T-cell (primary cell): ENCODE results near the gene GABBR2. TPM values are rescaled to one million over a fixed set of nuclear protein-coding genes. Genes with fewer than 3 reads are reported as not detected.

Experiments used
- ATAC-seq, 4 experiments: fragments of 200-7000 bp in 3 of 4; fragments of 150-1000 bp in 1 of 4; cut with Tn5 transposase; replicated peaks in 1 of 4; 1 replicate in 3 of 4; 2 replicates in 1 of 4; pipeline ENCODE4 v1.10.0; 2021; ENCODE audit warnings: moderate library complexity in 3 of 4, mild to moderate bottlenecking in 2 of 4, moderate number of reproducible peaks in 1 of 4
- CTCF ChIA-PET, 2 donors: fragments of 300-600 bp; sonication (Branson Sonifier 250); formaldehyde crosslinking; loops; one replicate each; lab custom pipeline; 2022; ENCODE audit warnings: antibody characterized with exemption in 2 of 2; lab: Charles Lee
- POLR2A ChIA-PET, 2 donors: fragments of 300-600 bp; sonication (Branson Sonifier 250); formaldehyde crosslinking; loops; one replicate each; lab custom pipeline; 2022; ENCODE audit warnings: antibody characterized with exemption in 2 of 2; lab: Charles Lee
- DNase-seq, 35 experiments: peaks; one replicate each; pipeline versions ENCODE4 v3.0.0 to v3.0.0-alpha.2; 2013 to 2023
- H3K27ac ChIP-seq: one replicate; pipeline ENCODE4 v1.5.1; 2013; ENCODE audit warnings: low read length
- H3K27me3 ChIP-seq, 2 experiments: replicated peaks in 1 of 2; 1 replicate in 1 of 2; 2 replicates in 1 of 2; pipeline versions ENCODE4 v1.6.1 to v1.7.0; 2013; ENCODE audit warnings: low read length in 1 of 2, mixed read lengths in 1 of 2; ENCODE audit not compliant: control insufficient read depth in 2 of 2, insufficient read depth in 2 of 2; ENCODE audit errors: extremely low read depth in 1 of 2
- H3K36me3 ChIP-seq, 2 donors: 1 replicate in 1 of 2; 2 replicates in 1 of 2; pipeline versions ENCODE4 v1.6.1 to v1.7.0; 2013; ENCODE audit warnings: low read length in 1 of 2; ENCODE audit not compliant: control insufficient read depth in 2 of 2, insufficient read depth in 1 of 2; ENCODE audit errors: extremely low read depth in 1 of 2
- H3K4me1 ChIP-seq, 2 experiments: 1 replicate in 1 of 2; 2 replicates in 1 of 2; pipeline versions ENCODE4 v1.6.1 to v1.7.0; 2013; ENCODE audit warnings: low read length in 2 of 2, mixed read lengths in 1 of 2; ENCODE audit not compliant: insufficient read depth in 2 of 2, control insufficient read depth in 1 of 2; ENCODE audit errors: extremely low read depth in 1 of 2
- H3K4me3 ChIP-seq, 2 donors: 1 replicate in 1 of 2; 2 replicates in 1 of 2; pipeline versions ENCODE4 v1.5.1 to v1.7.0; 2013; ENCODE audit warnings: mild to moderate bottlenecking in 2 of 2, low read length in 1 of 2, moderate library complexity in 1 of 2; ENCODE audit not compliant: control insufficient read depth in 1 of 2; ENCODE audit errors: extremely low read depth in 1 of 2
- H3K9me3 ChIP-seq: 2 replicates; pipeline ENCODE4 v1.7.0; 2013
- H3K27ac Mint-ChIP-seq, 2 donors: one replicate each; pipeline ENCODE4 v1.8.0; 2020 to 2021; ENCODE audit warnings: mild to moderate bottlenecking in 2 of 2, mixed read lengths in 2 of 2
- H3K27me3 Mint-ChIP-seq, 2 donors: one replicate each; pipeline ENCODE4 v1.8.0; 2021 to 2022; ENCODE audit warnings: mixed read lengths in 2 of 2
- H3K36me3 Mint-ChIP-seq: one replicate; pipeline ENCODE4 v1.8.0; 2021; ENCODE audit warnings: mixed read lengths
- H3K4me1 Mint-ChIP-seq, 3 donors: one replicate each; pipeline ENCODE4 v1.8.0; 2020 to 2022; ENCODE audit warnings: mixed read lengths in 3 of 3, mild to moderate bottlenecking in 1 of 3
- H3K4me3 Mint-ChIP-seq, 3 donors: one replicate each; pipeline ENCODE4 v1.8.0; 2020 to 2022; ENCODE audit warnings: mild to moderate bottlenecking in 3 of 3, mixed read lengths in 3 of 3, moderate library complexity in 3 of 3
- H3K9me3 Mint-ChIP-seq, 3 donors: one replicate each; pipeline ENCODE4 v1.8.0; 2020 to 2022; ENCODE audit warnings: mixed read lengths in 3 of 3
- WGBS: methylation state at CpG from one replicate; pipeline ENCODE4 v1.1.5; 2013; ENCODE audit warnings: missing lambda C conversion rate; ENCODE audit not compliant: insufficient coverage; 5-methylcytosine and 5-hydroxymethylcytosine counted together
- total RNA-seq, 35 experiments: library from RNA in 6 of 35; stranded (reverse) in 6 of 35; fragments of 120-200 nt in 1 of 35; gene quantifications; one replicate each; pipeline versions ENCODE4 v1.2.1 to v1.2.4 and lab custom pipeline; 2013 to 2026

The GABBR2 gene
- total RNA-seq, 5 donors from 2014 or later (not counting 1 experiment from before 2014, with no cell fraction given), result 0.03 TPM; not detected in 4

GRCh38 chr9:98363644-98364043 is 345.1 kb downstream of the GABBR2 start:
- peaks cover 4% of the 10 kb centered on the region for H3K36me3 Mint-ChIP-seq
- Histone ChIP-seq H3K36me3 (no peaks in the 10 kb centered on the region), H3K4me1 (no peaks in the 10 kb centered on the region), H3K4me3 (no peak overlapping the region), H3K27me3 (peaks cover 2 to 21% of the 10 kb centered on the region in 2 experiments), H3K9me3 (peaks cover 3% of the 10 kb centered on the region), H3K27ac (no peak overlapping the region)
- peaks cover 22 to 28% of the 10 kb centered on the region in 2 donors for H3K27me3 Mint-ChIP-seq
- peaks cover 5 to 24% (median 16%) of the 10 kb centered on the region in 3 donors for H3K9me3 Mint-ChIP-seq
- ATAC-seq (no peak), DNase-seq (no peak)
- CTCF ChIA-PET, result no interaction called here
- no CpG with 5 or more reads among the region's 6 CpGs for WGBS
- POLR2A ChIA-PET, result no interaction called here
- H3K4me3 Mint-ChIP-seq, result no peak overlapping the region
- H3K27ac Mint-ChIP-seq, result no peak overlapping the region
- H3K4me1 Mint-ChIP-seq, result no peaks in the 10 kb centered on the region

- Mint-ChIP-seq H3K9me3 (peaks cover 5 to 24% (median 16%) of the 10 kb centered on the region in 3 donors), H3K27me3 (peaks cover 22 to 32% of the 10 kb centered on the region in 2 donors), H3K4me1 (no peaks in the 10 kb centered on the region), H3K27ac (no peak overlapping the region), H3K4me3 (no peak overlapping the region), H3K36me3 (peaks cover 4% of the 10 kb centered on the region)
- ATAC-seq (no peak), DNase-seq (no peak)
- H3K4me1 ChIP-seq, result no peaks in the 10 kb centered on the region
- CTCF ChIA-PET, result no interaction called here
- H3K4me3 ChIP-seq, result no peak overlapping the region
- POLR2A ChIA-PET, result no interaction called here
- H3K27me3 ChIP-seq, result peaks cover 0 to 21% of the 10 kb centered on the region in 2 experiments
- H3K9me3 ChIP-seq, result peaks cover 3% of the 10 kb centered on the region
- H3K27ac ChIP-seq, result no peak overlapping the region
- 88% methylated on average over 10 of the region's 11 CpGs for WGBS
- no peaks in the 10 kb centered on the region for H3K36me3 ChIP-seq
Measured at GRCh38 chr9:98362624-98363252, 346.0 kb downstream of the GABBR2 start.

- Mint-ChIP-seq H3K27me3 (peaks cover 15 to 30% of the 10 kb centered on the region in 2 donors), H3K4me3 (no peak overlapping the region), H3K27ac (no peak overlapping the region), H3K4me1 (no peaks in the 10 kb centered on the region), H3K9me3 (peaks cover 5 to 17% (median 14%) of the 10 kb centered on the region in 3 donors), H3K36me3 (peaks cover 4% of the 10 kb centered on the region)
- H3K27me3 ChIP-seq, result peaks cover 0 to 21% of the 10 kb centered on the region in 2 experiments
- H3K4me1 ChIP-seq, result no peaks in the 10 kb centered on the region
- H3K9me3 ChIP-seq, result peaks cover 3% of the 10 kb centered on the region
- no peaks in the 10 kb centered on the region for H3K36me3 ChIP-seq
- WGBS, result 40% methylated on average over 1 of the region's 3 CpGs
- ATAC-seq (no peak), DNase-seq (no peak)
- POLR2A ChIA-PET, result no interaction called here
- no peak overlapping the region for H3K27ac ChIP-seq
- H3K4me3 ChIP-seq, result no peak overlapping the region
- CTCF ChIA-PET, result no interaction called here
Measured at GRCh38 chr9:98361645-98362044, 347.1 kb downstream of the GABBR2 start.

- H3K27ac Mint-ChIP-seq, result no peak overlapping the region
- POLR2A ChIA-PET, result no interaction called here
- no peaks in the 10 kb centered on the region for H3K4me1 Mint-ChIP-seq
- Histone ChIP-seq H3K36me3 (no peaks in the 10 kb centered on the region), H3K9me3 (no peaks in the 10 kb centered on the region), H3K4me3 (no peak overlapping the region), H3K4me1 (no peaks in the 10 kb centered on the region), H3K27ac (no peak overlapping the region), H3K27me3 (peaks cover 0 to 21% of the 10 kb centered on the region in 2 experiments)
- DNase-seq (no peak), ATAC-seq (no peak)
- H3K27me3 Mint-ChIP-seq, result peaks cover 11 to 29% of the 10 kb centered on the region in 2 donors
- WGBS, result 100% methylated on average over 1 of the region's 2 CpGs
- peaks cover 3% of the 10 kb centered on the region for H3K36me3 Mint-ChIP-seq
- CTCF ChIA-PET, result no interaction called here
- H3K4me3 Mint-ChIP-seq, result no peak overlapping the region
- H3K9me3 Mint-ChIP-seq, result peaks cover 3 to 4% (median 4%) of the 10 kb centered on the region in 3 donors
Measured at GRCh38 chr9:98360176-98360708, 348.5 kb downstream of the GABBR2 start.

- 80% methylated on average over 6 of the region's 8 CpGs for WGBS
- H3K4me3 Mint-ChIP-seq, result no peak overlapping the region
- Histone ChIP-seq H3K36me3 (no peaks in the 10 kb centered on the region), H3K4me3 (no peak overlapping the region), H3K27ac (no peak overlapping the region), H3K27me3 (peaks cover 0 to 21% of the 10 kb centered on the region in 2 experiments), H3K4me1 (no peaks in the 10 kb centered on the region), H3K9me3 (no peaks in the 10 kb centered on the region)
- no peaks in the 10 kb centered on the region for H3K36me3 Mint-ChIP-seq
- ChIA-PET POLR2A (no interaction called here), CTCF (no interaction called here)
- no peaks in the 10 kb centered on the region for H3K9me3 Mint-ChIP-seq
- peak overlapping the region in 1 of 2 donors; percentile 3 for H3K27ac Mint-ChIP-seq
- ATAC-seq, result no peak
- H3K4me1 Mint-ChIP-seq, result no peaks in the 10 kb centered on the region
- DNase-seq, result no peak
- peaks cover 9 to 33% of the 10 kb centered on the region in 2 donors for H3K27me3 Mint-ChIP-seq
Measured at GRCh38 chr9:98359569-98359968, 349.2 kb downstream of the GABBR2 start.

DNA sequence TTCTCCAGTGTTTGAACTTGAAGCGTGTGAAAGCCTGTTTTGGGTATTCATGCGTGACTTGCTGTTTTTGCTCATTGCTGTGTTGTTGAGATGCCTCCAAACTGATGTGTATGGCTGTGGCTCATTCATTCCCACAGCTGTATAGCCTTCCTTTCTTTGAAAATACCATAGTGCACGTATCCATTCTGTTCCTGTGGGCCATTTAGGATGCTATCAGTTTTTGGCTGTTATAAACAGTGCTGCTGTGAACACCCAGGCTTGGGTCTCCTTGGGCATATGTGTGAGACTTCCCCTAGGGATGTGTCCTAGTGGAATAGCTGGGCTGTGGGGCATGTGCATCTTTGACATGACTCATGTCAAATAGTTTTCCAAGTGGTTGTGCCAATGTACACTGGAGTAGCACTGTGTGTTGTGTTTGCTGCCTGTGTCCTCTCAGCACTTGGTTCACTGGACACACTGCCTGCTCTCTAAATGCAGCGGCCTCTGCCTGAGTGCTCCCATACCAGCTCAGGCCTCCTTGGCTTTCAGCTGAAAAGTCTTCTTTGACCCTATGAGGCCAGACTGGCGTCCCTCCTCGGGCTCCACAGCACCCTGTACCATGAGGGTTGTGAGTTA is 350.7 kb downstream of the GABBR2 start:
- no peak overlapping the region for H3K4me3 ChIP-seq
- no peaks in the 10 kb centered on the region for H3K9me3 ChIP-seq
- H3K4me3 Mint-ChIP-seq, result no peak overlapping the region
- no peaks in the 10 kb centered on the region for H3K4me1 Mint-ChIP-seq
- CTCF ChIA-PET, result no interaction called here
- H3K9me3 Mint-ChIP-seq, result peaks cover 0 to 2% (median 0%) of the 10 kb centered on the region in 3 donors
- H3K27me3 ChIP-seq, result peaks cover 0 to 21% of the 10 kb centered on the region in 2 experiments
- peaks cover 13 to 42% of the 10 kb centered on the region in 2 donors for H3K27me3 Mint-ChIP-seq
- no peak overlapping the region for H3K27ac ChIP-seq
- no peaks in the 10 kb centered on the region for H3K36me3 ChIP-seq
- ATAC-seq (no peak), DNase-seq (no peak)
- WGBS, result 85% methylated on average over 4 of the region's 6 CpGs
- POLR2A ChIA-PET, result no interaction called here
- no peak overlapping the region for H3K27ac Mint-ChIP-seq
- no peaks in the 10 kb centered on the region for H3K4me1 ChIP-seq
- H3K36me3 Mint-ChIP-seq, result no peaks in the 10 kb centered on the region
